Measurements from ENCODE around the gene LRRC40. TPM values are rescaled to one million over a fixed set of nuclear protein-coding genes. Genes with fewer than 3 reads are reported as not detected.

The LRRC40 gene
- total and polyA plus RNA-seq, 4 donors, result 6.3 to 12.7 (median 10.1) TPM

- no peaks in the 10 kb centered on the region for H3K4me1 ChIP-seq (ENCODE audit: control insufficient read depth in 1 of 2, insufficient read depth in 2 of 2, low read length in 2 of 2)
- no peak overlapping the region for H3K27ac ChIP-seq (ENCODE audit: low read depth in 1 of 2, low read length in 2 of 2)
- H3K4me3 ChIP-seq (ENCODE audit: low read length in 2 of 2), result no peak overlapping the region
- intact Hi-C loops (cut with DNase I), result no loop called here
- no peaks in the 10 kb centered on the region for H3K27me3 ChIP-seq (ENCODE audit: control insufficient read depth in 1 of 2, insufficient read depth in 2 of 2, low read length in 1 of 2)
- DNase-seq, result no peak
- no peaks in the 10 kb centered on the region for H3K9me3 ChIP-seq (ENCODE audit: control insufficient read depth, low read length)
- no peak for ATAC-seq (ENCODE audit: low FRiP score)
- peaks cover 0 to 3% of the 10 kb centered on the region in 2 donors for H3K36me3 ChIP-seq (ENCODE audit: control insufficient read depth in 1 of 2, insufficient read depth in 2 of 2, low read length in 1 of 2)
Measured at GRCh38 chr1:70168283-70168682, 37.1 kb downstream of the LRRC40 start.

- H3K36me3 ChIP-seq (ENCODE audit: control insufficient read depth in 1 of 2, insufficient read depth in 2 of 2, low read length in 1 of 2), result peaks cover 0 to 3% of the 10 kb centered on the region in 2 donors
- WGBS, 2 donors, result 93 to 94% methylated on average over 4 of the region's 4 CpGs
- H3K27ac ChIP-seq (ENCODE audit: low read depth in 1 of 2, low read length in 2 of 2), result no peak overlapping the region
- no peak overlapping the region for H3K4me3 ChIP-seq (ENCODE audit: low read length in 2 of 2)
- intact Hi-C loops (cut with DNase I), result no loop called here
- no peaks in the 10 kb centered on the region for H3K27me3 ChIP-seq (ENCODE audit: control insufficient read depth in 1 of 2, insufficient read depth in 2 of 2, low read length in 1 of 2)
- no peaks in the 10 kb centered on the region for H3K9me3 ChIP-seq (ENCODE audit: control insufficient read depth, low read length)
- ATAC-seq (ENCODE audit: low FRiP score) (no peak), DNase-seq (no peak)
- no peaks in the 10 kb centered on the region for H3K4me1 ChIP-seq (ENCODE audit: control insufficient read depth in 1 of 2, insufficient read depth in 2 of 2, low read length in 2 of 2)
Measured at GRCh38 chr1:70164350-70164749, 41.0 kb downstream of the LRRC40 start.

DNA sequence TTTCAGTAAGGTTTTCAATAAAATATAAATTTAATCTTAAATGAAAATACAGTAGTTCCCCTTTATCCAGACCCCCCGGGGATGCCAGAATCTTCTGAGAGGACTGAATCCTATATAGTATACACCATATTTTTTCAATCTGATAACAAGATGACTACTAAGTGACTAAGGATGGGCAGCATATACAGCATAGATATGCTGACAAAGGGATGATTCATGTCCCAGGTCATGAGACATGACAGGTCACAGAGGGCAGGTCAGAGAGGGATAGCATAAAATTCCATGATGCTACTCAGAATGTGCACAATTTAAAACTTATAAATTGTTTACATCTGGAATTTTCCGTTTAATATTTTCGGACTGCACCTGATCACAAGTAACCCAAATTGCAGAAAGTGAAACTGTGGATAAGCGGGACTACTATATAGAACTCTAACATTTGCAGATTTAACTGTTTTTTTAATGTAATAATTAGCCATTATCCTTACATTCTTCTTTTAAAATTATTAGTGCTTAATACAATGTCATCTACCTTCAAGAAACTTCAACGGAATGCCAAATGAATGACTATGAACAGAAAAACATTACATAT is 48.8 kb downstream of the LRRC40 start:
- H3K9me3 ChIP-seq (ENCODE audit: control insufficient read depth, low read length), result no peaks in the 10 kb centered on the region
- H3K4me3 ChIP-seq (ENCODE audit: low read length in 2 of 2), result no peak overlapping the region
- H3K27ac ChIP-seq (ENCODE audit: low read depth in 1 of 2, low read length in 2 of 2), result no peak overlapping the region
- 95 to 96% methylated on average over 5 of the region's 5 CpGs for WGBS, 2 donors
- no peaks in the 10 kb centered on the region for H3K4me1 ChIP-seq (ENCODE audit: control insufficient read depth in 1 of 2, insufficient read depth in 2 of 2, low read length in 2 of 2)
- intact Hi-C loops (cut with DNase I), result no loop called here
- H3K27me3 ChIP-seq (ENCODE audit: control insufficient read depth in 1 of 2, insufficient read depth in 2 of 2, low read length in 1 of 2), result no peaks in the 10 kb centered on the region
- ATAC-seq (ENCODE audit: low FRiP score) (no peak), DNase-seq (no peak)
- H3K36me3 ChIP-seq (ENCODE audit: control insufficient read depth in 1 of 2, insufficient read depth in 2 of 2, low read length in 1 of 2), result no peaks in the 10 kb centered on the region

- WGBS, 2 donors, result 93 to 96% methylated on average over 3 of the region's 3 CpGs
Measured at GRCh38 chr1:70153739-70154138, 51.6 kb downstream of the LRRC40 start.

GRCh38 chr1:70150444-70150843 is 54.9 kb downstream of the LRRC40 start:
- intact Hi-C loops (cut with DNase I), result no loop called here
- DNase-seq, result no peak

More at GRCh38 chr1:70153739-70154138, 51.6 kb downstream of the LRRC40 start:
- H3K27ac ChIP-seq (ENCODE audit: low read depth in 1 of 2, low read length in 2 of 2), result no peak overlapping the region
- ATAC-seq (ENCODE audit: low FRiP score) (no peak), DNase-seq (no peak)
- no peaks in the 10 kb centered on the region for H3K27me3 ChIP-seq (ENCODE audit: control insufficient read depth in 1 of 2, insufficient read depth in 2 of 2, low read length in 1 of 2)
- intact Hi-C loops (cut with DNase I), result no loop called here
- no peak overlapping the region for H3K4me3 ChIP-seq (ENCODE audit: low read length in 2 of 2)
- H3K9me3 ChIP-seq (ENCODE audit: control insufficient read depth, low read length), result no peaks in the 10 kb centered on the region
- H3K4me1 ChIP-seq (ENCODE audit: control insufficient read depth in 1 of 2, insufficient read depth in 2 of 2, low read length in 2 of 2), result no peaks in the 10 kb centered on the region
- H3K36me3 ChIP-seq (ENCODE audit: control insufficient read depth in 1 of 2, insufficient read depth in 2 of 2, low read length in 1 of 2), result no peaks in the 10 kb centered on the region

GRCh38 chr1:70146488-70146887 is 58.9 kb downstream of the LRRC40 start:
- no peaks in the 10 kb centered on the region for H3K4me1 ChIP-seq (ENCODE audit: control insufficient read depth in 1 of 2, insufficient read depth in 2 of 2, low read length in 2 of 2)
- intact Hi-C loops (cut with DNase I), result no loop called here
- no peaks in the 10 kb centered on the region for H3K27me3 ChIP-seq (ENCODE audit: control insufficient read depth in 1 of 2, insufficient read depth in 2 of 2, low read length in 1 of 2)
- H3K4me3 ChIP-seq (ENCODE audit: low read length in 2 of 2), result no peak overlapping the region
- peaks cover 0 to 6% of the 10 kb centered on the region in 2 donors for H3K36me3 ChIP-seq (ENCODE audit: control insufficient read depth in 1 of 2, insufficient read depth in 2 of 2, low read length in 1 of 2)
- ATAC-seq (ENCODE audit: low FRiP score) (no peak), DNase-seq (no peak)
- H3K27ac ChIP-seq (ENCODE audit: low read depth in 1 of 2, low read length in 2 of 2), result no peak overlapping the region
- H3K9me3 ChIP-seq (ENCODE audit: control insufficient read depth, low read length), result no peaks in the 10 kb centered on the region

More at GRCh38 chr1:70150444-70150843, 54.9 kb downstream of the LRRC40 start:
- Histone ChIP-seq H3K4me3 (ENCODE audit: low read length in 2 of 2) (no peak overlapping the region), H3K36me3 (ENCODE audit: control insufficient read depth in 1 of 2, insufficient read depth in 2 of 2, low read length in 1 of 2) (peaks cover 0 to 6% of the 10 kb centered on the region in 2 donors), H3K27ac (ENCODE audit: low read depth in 1 of 2, low read length in 2 of 2) (no peak overlapping the region), H3K27me3 (ENCODE audit: control insufficient read depth in 1 of 2, insufficient read depth in 2 of 2, low read length in 1 of 2) (no peaks in the 10 kb centered on the region), H3K4me1 (ENCODE audit: control insufficient read depth in 1 of 2, insufficient read depth in 2 of 2, low read length in 2 of 2) (no peaks in the 10 kb centered on the region), H3K9me3 (ENCODE audit: control insufficient read depth, low read length) (no peaks in the 10 kb centered on the region)
- WGBS, 2 donors, result 93 to 100% methylated on average over 1 of the region's 1 CpG
- ATAC-seq (ENCODE audit: low FRiP score), result no peak

- WGBS, 2 donors, result 49 to 52% methylated on average over 4 of the region's 4 CpGs
- Histone ChIP-seq H3K27me3 (ENCODE audit: control insufficient read depth in 1 of 2, insufficient read depth in 2 of 2, low read length in 1 of 2) (no peaks in the 10 kb centered on the region), H3K27ac (ENCODE audit: low read depth in 1 of 2, low read length in 2 of 2) (no peak overlapping the region), H3K4me1 (ENCODE audit: control insufficient read depth in 1 of 2, insufficient read depth in 2 of 2, low read length in 2 of 2) (peaks cover 0 to 14% of the 10 kb centered on the region in 2 donors), H3K9me3 (ENCODE audit: control insufficient read depth, low read length) (no peaks in the 10 kb centered on the region), H3K4me3 (ENCODE audit: low read length in 2 of 2) (no peak overlapping the region), H3K36me3 (ENCODE audit: control insufficient read depth in 1 of 2, insufficient read depth in 2 of 2, low read length in 1 of 2) (peaks cover 0 to 6% of the 10 kb centered on the region in 2 donors)
- ATAC-seq (ENCODE audit: low FRiP score), result no peak
- no peak for DNase-seq
- intact Hi-C loops (cut with DNase I), result no loop called here
Measured at GRCh38 chr1:70143048-70143659, 62.2 kb downstream of the LRRC40 start.

- H3K4me3 ChIP-seq (ENCODE audit: low read length in 2 of 2), result no peak overlapping the region
- peak; percentile 62 for ATAC-seq (ENCODE audit: low FRiP score)
- intact Hi-C loops (cut with DNase I), result no loop called here
- no peak for DNase-seq
- H3K27ac ChIP-seq (ENCODE audit: low read depth in 1 of 2, low read length in 2 of 2), result no peak overlapping the region
- H3K36me3 ChIP-seq (ENCODE audit: control insufficient read depth in 1 of 2, insufficient read depth in 2 of 2, low read length in 1 of 2), result peaks cover 0 to under 1% of the 10 kb centered on the region in 2 donors
- 15 to 16% methylated on average over 2 of the region's 2 CpGs for WGBS, 2 donors
- H3K9me3 ChIP-seq (ENCODE audit: control insufficient read depth, low read length), result no peaks in the 10 kb centered on the region
- H3K27me3 ChIP-seq (ENCODE audit: control insufficient read depth in 1 of 2, insufficient read depth in 2 of 2, low read length in 1 of 2), result no peaks in the 10 kb centered on the region
- peaks cover 0 to 14% of the 10 kb centered on the region in 2 donors for H3K4me1 ChIP-seq (ENCODE audit: control insufficient read depth in 1 of 2, insufficient read depth in 2 of 2, low read length in 2 of 2)
Measured at GRCh38 chr1:70142075-70142474, 63.3 kb downstream of the LRRC40 start.

DNA sequence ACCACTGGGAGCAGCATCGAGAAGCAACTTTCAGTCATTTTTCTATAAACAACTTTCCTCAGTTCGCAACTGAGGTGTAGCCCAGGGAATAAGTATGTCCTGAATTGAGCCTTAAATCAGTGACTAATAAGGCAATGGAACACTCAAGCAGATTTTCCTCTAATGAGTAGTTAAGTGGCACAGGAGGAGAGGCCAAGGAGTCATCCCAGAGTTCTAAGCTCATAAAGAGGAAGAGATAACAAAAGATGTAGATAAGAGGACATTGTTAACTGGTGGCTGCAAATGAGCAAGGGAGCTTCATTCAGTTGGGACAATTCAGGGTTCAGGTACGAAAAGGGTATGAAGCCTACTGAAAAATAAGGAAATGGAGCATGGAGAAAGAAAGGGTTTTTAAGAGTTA is 64.5 kb downstream of the LRRC40 start:
- intact Hi-C loops (cut with DNase I), result no loop called here

More for the DNA sequence above, 64.5 kb downstream of the LRRC40 start:
- H3K4me3 ChIP-seq (ENCODE audit: low read length in 2 of 2), result no peak overlapping the region
- H3K27me3 ChIP-seq (ENCODE audit: control insufficient read depth in 1 of 2, insufficient read depth in 2 of 2, low read length in 1 of 2), result no peaks in the 10 kb centered on the region
- H3K4me1 ChIP-seq (ENCODE audit: control insufficient read depth in 1 of 2, insufficient read depth in 2 of 2, low read length in 2 of 2), result peaks cover 0 to 14% of the 10 kb centered on the region in 2 donors
- 51 to 54% methylated on average over 3 of the region's 3 CpGs for WGBS, 2 donors
- H3K27ac ChIP-seq (ENCODE audit: low read depth in 1 of 2, low read length in 2 of 2), result peak overlapping the region in 1 of 2 donors; percentile 19
- no peak for DNase-seq
- no peaks in the 10 kb centered on the region for H3K9me3 ChIP-seq (ENCODE audit: control insufficient read depth, low read length)
- no peaks in the 10 kb centered on the region for H3K36me3 ChIP-seq (ENCODE audit: control insufficient read depth in 1 of 2, insufficient read depth in 2 of 2, low read length in 1 of 2)
- ATAC-seq (ENCODE audit: low FRiP score), result peak; percentile 13
